Activated CD8-positive, alpha-beta memory T cell treated with anti-CD3 and anti-CD28 coated beads, Interleukin-2, amount 50 U/mL, for 4 hours (primary cell): Measurements from ENCODE around the gene PARD3B.

Experiments used
- DNase-seq: peaks from one replicate; pipeline ENCODE4 v3.0.0-alpha.2; 2020

Gene PARD3B

DNA sequence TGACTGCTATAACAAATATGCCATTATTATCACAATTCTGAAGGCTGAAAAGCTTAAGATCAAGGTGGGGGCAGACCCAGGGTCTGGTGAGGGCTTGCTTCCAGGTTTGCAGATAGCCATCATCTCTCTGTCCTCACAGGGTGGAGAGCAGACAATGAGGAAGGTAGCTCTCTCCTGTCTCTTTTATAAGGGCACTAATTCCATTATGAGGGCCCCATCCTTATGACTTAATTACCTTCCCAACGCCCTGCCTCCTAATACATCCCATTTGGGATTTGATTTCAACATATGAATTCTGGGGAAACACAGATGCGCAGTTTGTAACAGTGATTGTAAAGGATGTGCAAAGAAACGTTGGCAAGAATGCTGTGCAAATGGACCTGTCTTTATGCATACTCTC, 44.8 kb downstream of the PARD3B start:
- no peak for DNase-seq

DNA sequence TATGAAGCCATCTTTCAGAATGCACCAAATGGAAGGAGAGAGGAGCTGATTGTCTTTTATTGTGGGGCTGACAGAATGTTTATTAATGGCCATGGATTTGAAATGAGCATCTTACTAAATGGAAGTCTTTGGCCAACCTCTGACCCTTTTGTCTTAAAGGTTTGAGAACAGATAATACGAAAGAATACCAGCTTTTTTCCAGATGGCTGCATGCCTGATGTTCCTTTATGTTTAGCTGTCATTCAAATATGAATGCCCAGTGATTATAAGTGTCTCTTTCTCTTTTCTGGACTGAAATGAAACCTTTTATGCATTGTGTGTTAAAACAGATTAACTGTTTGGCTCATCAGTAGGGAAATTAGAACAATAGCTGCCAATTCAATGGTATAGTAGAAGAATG, 46.0 kb downstream of the PARD3B start:
- DNase-seq: no peak

DNA sequence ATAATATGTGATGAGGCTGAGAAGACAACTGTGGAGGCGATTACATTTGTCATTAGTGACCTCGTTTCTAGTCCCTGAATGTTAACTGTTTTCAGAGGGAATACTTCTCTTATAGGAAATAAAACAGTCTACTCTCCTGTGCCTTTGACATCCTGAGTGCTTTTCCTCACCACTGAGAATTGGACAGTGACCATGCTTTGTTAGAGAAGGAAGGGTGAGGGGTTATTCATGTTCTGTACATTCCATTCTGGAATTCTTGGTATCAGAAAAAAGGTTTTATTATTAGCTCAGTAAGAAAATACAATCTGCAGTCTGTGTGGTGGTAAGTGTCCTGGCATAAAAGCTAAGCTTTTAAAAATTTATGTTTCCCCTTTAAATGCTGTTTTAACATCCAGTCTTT, 58.8 kb downstream of the PARD3B start:
- no peak for DNase-seq

DNA sequence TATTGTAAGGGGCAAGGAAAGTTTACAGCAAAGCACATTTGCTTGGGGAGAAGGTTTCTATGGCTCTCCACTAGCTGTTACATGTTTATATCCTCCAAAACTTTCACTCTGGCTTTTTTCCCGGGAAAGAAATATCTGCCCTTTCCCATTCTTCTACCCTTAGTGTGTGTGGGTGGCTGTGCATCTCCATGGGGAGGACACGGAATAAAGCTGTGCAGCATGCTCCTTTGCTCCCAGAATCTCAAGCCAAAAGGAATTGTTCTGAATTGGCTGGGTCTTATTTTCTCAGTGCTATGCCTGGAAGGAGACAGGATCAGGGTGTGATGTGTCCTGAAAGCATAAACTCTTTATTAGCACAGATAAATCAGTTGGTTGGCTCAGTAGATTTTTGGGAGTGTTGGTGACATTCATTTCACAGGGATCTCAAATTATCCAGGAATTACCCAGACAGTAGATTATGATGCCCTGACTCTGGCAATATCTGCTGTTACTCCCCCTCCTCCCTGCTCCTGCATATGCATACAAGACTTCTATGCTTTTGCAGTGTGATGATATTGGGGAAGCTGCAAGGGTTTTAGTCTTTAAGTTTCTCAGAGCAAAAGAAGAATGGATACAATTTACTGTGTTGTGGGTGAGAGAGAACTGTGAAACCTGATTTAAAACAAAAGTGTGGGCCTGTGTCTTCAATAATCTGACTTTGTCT, 63.1 kb downstream of the PARD3B start:
- no peak for DNase-seq

DNA sequence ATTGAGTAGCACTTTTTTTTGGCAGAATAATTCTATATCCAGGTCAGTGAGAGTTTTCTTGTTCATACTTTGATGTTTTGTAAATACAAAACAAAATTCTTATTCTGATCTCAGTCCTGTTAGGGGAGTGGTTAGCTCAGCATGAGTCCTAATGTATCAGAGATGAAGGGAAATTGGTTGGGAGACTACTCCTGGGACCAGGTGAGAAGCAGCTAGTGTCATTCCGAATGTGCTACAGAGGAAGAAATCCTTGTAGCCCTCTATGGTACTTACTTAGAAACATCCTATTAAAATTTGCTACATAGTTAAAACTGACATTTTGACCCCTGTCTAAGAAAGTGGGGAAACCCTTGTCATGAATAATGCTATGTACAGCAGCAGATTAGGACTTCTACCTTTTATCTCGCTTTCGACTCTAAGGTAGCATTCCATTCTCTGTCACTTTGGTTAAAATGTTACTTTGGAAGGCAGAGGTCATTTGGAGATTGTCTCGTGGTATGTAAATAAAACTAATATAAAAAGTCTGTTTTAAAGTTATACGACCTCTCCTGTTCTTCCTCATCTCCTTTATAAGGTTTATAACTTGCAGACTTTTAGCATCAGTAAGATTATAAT, 65.8 kb downstream of the PARD3B start:
- DNase-seq: no peak

DNA sequence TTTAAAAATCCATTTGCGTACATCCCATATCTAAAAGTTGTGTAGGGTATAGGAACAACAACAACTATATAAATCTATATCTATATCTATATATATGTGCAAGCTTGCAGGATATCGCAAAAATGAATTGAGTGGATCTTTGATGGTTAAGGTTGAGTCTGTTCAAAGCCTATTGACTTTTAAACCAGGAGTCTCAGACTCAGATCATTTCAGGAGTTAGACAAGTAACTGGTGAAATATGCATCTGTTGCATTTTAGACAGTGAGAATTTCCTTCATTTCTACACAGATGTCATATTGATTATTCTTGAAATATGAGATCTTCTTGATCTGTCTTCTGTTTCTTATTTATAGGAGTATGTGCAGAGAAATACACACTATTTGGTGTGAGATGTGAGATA, 66.5 kb downstream of the PARD3B start:
- DNase-seq: no peak

DNA sequence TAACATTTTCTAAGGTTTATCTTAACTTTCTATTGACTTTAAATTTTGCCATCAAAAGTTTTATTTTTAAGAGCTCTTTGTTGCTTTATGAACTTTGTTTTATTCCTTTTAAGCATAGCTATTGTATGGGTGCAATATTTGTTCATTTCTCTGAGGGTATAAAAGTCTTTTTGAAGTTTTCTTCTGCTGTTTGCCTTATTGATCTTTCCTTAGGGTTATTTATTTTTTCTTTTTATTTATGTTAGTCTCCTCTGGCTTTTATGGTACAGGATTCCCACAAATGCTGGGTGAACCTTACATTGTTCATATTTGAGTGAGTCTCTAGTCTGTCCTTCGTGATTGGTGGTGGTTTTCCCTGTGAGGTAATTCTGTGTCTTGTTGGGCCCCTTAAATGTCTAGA, 68.4 kb downstream of the PARD3B start:
- DNase-seq: no peak

DNA sequence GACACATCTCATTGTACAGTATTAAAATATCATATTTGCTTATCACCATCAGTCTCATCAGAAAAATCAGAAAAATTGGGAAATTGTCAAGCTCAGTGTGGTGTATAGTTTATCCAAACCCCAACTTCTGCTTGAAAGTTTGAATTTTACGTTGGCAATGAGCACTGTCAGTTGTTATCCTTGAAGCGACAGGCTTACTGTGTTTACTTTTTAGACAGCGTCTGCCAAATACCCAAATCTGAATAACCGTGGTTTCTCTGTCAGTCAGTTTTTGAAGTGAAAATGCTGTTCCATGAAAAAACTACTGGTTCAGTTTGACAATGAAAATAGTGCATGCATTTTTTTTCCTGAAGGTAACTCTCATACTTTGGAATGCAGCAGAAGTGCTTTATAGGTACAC, 70.2 kb downstream of the PARD3B start:
- no peak for DNase-seq

DNA sequence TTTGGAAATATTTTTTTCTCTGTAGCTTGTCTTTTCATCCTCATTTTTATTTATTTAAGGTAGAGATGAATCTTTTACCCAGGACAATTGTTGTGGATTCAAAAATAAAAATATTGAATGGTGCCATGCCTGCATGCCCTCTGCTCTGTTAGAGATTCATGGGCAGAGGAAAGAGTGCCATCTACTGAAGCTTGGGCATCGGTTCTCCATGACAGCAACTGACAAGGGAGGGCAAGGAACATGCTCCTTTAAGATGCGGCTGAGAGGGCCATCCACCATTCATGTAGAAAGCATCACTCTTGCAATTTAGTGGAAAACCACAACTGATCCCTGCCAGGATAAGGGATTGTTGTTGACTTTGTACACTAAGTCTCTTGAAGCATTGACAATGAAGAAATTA, 79.9 kb downstream of the PARD3B start:
- no peak for DNase-seq

DNA sequence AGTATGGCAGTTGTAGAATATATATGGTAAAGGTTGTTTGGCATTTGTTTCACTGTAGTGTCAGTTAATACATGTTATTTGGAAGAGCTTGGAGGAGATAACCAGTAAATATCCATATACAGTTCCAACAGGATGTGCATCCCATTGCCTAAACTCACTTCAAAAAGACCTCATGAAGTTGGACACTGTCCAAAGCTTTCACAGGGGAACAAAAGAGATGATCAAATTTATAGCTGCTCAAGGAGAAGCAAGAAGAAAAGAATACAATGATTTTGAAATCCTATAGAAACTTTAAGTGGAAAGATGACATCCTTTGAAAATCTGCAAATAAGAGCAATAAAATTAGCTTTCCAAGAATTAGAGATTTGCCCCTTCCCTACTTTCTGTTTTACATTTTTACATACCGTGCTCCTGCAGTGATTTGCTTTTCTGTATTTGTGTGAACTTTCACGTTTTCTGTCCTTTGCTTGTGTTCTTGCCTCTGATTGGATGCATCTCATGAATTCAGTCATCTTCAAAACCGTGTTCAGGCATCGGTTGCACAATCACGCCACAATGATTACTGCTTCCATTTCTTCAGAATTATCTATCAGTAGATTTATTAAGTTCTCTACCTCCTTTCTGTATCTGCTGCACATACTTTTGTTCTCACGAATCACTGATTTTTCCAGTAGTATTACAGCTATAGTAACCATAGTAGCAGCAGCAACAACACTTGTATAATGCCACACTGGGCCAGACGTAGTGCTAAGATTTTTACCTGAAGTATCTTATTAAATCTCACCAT, 83.8 kb downstream of the PARD3B start:
- no peak for DNase-seq

DNA sequence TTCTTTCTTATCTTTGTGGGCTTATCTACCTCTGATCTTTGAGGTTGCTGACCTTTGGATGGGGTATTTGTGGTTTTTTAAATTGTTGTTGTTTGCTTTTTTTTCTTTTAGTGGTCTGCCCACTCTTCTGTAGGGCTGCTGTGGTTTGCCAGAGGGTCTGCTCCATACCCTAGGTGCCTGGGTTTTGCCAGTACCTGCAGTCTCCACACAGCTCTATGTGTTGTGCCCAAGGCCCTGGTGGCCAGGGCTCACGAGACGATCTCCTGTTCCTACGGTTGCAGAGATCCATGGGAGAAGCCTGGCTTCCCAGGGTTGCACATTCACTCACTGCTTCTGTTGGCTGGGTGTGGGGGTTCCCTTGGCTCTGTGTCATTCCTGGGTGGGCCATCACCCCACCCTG, 87.1 kb downstream of the PARD3B start:
- no peak for DNase-seq

DNA sequence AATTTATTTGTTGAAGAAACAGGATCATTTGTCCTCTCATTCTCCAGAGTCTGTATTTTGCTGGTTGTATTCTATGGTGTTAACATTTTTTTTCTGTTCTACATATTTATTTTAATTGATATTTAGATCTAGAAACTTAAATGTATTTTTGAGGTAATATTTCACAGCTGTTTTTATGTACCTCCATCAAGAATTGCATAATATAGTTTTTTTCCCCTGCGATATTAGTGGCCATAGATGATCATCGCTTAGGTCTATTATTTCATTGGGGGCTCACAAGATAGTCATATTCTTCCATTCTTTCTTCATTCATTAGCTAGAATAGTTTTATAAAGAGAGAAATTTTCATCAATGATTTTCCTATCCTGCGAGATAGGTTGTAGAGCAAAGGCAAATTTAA, 89.3 kb downstream of the PARD3B start:
- DNase-seq: no peak

DNA sequence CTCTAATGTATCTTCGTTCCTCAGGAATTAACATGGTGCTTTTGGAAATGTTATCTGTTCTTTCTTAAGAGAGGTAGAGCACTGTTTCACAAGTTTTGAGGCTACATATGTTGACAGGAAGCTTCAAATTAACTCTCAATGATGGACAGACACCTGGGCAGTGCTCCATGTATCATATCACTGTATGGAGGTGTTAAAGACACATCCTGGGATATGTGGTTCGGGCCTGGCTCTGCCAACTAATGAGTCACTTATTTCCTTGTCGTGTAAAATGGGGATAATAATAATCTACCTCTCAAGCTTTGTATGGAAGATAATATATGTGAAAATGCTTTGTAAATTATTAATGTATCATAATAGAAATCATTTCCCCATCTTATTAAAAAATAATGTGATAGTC, 90.2 kb downstream of the PARD3B start:
- DNase-seq: no peak

DNA sequence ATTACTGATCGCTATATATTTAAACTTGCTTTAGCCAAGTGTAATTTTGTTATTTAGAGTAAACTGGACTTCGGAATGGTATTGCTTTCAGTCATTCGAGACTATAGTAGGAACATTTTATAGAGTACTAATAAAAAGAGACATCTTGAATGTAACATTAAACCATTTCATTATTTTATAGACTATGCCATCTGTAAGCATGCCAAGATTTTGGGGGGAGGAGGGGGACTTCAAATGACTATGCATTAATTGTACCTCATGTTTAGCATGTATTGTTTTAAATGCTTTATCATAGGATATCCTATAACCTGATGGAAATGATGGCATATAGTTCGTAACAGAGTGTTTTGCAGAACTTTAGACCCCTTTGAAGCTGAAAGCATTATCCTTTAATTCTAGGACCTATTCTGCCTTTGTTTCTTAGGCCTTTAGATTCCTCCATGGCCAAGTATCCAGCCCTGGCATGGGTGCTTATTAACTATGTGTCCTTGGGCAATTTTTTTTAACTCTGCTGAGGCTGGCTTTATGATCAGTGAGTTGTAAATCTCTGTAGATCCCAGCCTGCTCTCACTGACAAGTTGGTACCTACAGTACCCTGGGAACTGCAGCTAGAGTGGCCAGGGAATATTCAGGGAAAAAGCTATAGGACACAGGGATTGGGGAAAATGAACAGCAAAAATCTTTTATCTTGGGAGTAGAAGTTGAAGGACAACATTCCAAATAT, 93.4 kb downstream of the PARD3B start:
- no peak for DNase-seq

DNA sequence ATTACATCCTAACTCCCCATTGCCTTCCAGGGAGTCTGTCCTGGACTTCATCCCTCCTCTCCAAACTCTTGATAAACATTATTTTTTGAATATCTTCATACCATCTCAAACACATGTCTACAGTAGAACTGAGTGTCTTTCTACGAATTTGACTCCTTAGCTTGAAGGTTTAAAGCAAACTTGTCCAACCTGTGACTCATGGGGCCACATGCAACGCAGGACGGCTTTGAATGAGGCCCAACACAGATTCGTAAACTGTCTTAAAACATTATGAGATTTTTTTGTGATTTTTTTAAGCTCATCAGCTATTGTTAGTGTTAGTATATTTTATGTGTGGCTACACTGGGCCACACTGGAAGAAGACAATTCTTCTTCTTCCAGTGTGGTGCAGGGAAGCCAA, 98.1 kb downstream of the PARD3B start:
- no peak for DNase-seq

DNA sequence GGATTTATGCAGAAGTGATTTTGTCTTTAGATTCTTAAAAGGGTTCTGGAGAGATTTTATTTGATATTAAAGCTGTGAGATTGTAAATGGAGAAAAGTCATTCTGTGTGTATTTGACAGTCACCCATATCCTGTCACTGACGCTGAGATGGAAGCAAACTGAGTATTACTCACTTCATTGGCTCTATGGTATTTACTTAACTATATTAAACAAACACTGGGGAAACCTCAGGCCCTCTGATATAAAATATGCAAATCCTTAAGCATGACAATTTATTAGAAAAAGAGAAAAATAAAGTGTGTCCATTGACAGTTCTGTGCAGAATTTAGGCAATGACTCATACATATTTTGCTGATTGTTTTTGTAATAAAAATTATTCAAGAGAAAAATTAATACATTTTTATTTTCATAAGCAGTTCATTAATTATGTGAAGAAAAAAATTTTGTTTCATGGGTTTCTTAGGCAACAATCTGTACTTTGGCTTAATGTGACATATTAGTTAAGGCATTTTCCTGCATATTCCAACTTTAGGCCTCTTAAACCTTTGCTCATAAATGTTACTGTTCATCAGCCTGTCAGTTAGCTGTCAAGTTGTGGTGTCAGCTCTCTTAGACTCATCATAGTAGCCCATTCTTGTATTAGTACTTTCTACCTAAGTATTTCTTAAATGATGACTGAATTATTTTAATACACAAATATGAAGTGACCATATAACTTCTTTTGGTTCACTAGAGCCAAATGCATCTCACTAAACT, 99.9 kb downstream of the PARD3B start:
- DNase-seq: no peak

DNA sequence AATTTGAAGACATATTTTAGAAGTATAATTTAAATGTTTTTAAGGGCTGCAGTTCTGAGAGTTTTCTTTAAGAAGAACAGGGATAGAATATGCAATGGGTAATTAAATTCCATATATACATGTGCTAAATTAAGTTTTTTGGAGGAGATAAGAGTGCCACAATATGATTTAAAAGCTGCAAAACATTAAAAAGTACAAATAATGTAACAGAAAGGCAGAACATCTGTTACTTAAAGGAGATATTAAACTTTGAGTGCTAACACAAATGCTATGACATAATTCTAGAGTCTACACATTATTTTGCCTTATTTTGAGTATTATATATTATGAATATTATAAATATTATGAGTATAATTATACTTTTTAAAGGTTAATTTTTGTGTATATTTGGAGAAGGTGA, 102.4 kb downstream of the PARD3B start:
- no peak for DNase-seq

DNA sequence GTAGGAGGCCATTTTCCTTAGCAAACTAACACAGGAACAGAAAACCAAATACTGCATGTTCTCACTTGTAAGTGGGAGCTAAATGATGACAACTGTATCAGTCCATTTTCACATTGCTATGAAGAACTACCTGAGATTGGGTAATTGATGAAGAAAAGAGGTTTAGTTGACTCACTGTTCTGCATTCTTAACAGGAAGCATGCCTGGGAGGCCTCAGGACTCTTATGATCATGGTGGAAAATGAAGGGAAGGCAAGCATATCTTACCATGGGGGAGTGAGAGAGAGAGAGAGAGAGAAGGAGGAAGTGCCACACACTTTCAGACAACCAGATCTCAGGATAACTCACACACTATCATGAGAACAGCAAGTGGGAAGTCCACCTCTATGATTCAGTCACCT, 105.3 kb downstream of the PARD3B start:
- no peak for DNase-seq

DNA sequence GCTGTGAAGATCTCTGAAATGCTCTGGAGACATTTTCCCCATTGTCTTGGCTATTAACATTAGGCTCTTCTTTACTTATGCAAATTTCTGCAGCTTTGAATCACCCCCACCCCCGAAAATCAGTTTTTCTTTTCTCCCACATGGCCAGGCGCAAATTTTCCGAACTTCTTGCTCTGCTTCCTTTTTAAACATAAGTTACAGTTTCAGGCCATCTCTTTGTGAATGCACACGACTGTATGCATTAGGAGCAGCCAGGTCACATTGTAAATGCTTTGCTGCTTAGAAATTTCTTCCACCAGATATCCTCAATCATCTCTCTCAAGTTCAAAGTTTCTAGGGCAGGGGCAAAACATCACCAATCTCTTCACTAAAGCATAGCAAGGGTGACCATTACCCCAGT, 106.8 kb downstream of the PARD3B start:
- DNase-seq: no peak

DNA sequence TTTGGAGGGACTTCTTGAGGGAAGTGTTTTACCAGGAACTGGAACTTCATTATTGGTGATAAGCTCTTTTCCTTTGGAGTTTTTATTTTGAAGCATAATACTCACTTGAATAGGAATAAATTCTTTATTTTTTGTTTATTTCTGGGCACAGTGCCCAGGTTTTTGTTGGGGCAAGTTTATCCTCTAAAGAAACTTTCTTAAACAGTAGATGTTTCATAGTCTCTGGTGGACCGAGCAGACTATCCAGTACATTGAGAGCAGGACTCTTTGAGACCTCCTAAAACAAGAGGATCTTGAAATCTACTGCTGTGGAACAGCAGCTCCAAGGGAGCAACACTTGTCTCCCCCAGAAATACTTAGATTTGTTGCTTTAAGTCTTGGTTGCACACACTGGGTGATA, 109.4 kb downstream of the PARD3B start:
- no peak for DNase-seq

DNA sequence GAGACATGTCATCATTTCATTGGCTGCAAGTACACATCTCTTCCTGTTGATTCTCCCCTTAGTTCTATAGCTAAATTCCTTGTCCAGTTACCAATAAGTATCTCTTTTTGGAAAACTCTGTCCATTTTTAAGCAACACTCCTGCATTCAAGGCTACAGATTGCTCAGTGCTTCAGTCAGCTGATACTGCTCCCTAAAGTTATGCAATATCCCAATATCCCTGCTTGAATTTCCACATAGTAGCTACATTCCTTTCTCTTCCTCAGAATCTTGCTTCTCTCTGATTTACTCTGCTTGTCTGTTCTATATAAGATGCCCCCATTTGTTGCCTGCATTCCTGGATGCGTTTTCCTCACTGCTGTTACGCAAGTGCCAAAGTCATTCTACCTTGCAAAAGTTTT, 109.8 kb downstream of the PARD3B start:
- no peak for DNase-seq

DNA sequence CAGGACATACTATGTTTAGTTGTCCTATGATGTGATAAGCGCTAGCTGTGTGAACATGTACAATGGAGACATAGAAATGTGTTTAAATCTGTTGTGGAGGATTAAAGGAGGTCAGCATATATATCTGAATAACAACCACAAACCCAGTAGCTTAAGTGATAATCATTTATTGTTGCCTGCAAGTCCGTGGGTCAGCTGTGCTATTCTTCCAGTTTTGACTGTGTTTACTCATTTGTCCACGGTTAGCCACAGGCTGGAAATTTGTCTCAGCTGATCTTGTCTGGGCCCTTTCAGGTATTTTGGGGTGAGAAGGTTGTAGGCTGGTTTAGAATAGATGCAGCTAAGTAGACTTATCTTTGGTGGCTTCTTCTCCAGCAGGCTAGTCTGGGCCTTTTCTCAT, 110.4 kb downstream of the PARD3B start:
- no peak for DNase-seq

DNA sequence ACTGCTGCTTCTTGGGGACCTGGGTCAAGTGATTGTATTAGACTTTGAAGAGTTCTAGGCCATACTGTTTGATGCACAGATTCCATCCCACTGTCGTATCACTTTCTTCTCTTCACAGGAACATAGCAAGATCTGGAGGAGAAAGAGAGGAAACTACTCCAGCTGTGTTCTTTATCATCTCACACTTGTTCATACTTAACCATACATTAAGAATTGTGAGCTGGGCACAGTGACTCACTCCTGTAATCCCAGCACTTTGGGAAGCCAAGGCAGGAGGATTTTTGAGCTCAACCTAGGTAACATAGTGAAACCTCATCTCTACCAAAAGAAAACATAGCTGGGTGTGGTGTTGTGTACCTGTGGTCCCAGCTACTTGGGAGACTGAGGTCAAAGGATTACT, 111.7 kb downstream of the PARD3B start:
- DNase-seq: no peak
